Measurements from ENCODE around the gene PDE9A. TPM values are rescaled to one million over a fixed set of nuclear protein-coding genes. Genes with fewer than 3 reads are reported as not detected.
A peak's percentile ranks its signal among the peaks of the same experiment; 100 is the strongest.

The PDE9A gene
- polyA plus RNA-seq, 5 donors, result 19.2 to 25.1 (median 23.0) TPM

DNA sequence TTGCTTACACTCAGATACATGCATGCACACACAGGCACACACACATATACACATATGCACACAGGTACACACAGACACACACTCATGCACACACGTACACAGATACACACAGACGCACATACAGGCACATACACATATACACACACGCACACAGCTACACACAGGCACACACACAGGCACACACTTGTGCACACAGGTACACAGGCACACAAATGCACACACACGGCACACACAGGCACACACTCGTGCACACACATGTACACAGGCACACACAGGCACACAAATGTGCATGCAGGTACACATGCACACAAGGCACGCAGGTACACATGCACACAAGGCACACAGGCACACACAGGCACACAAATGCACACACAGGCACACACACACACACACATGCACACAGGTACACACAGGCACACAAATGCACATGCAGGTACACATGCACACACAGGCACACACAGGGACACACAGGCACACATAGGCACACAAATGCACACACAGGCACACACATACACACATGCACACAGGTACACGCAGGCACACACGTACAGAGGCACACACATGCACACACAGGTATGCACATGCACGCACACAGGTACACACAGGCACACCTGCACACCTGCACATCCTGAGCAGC is 115.9 kb downstream of the PDE9A start:
- no peak for DNase-seq

DNA sequence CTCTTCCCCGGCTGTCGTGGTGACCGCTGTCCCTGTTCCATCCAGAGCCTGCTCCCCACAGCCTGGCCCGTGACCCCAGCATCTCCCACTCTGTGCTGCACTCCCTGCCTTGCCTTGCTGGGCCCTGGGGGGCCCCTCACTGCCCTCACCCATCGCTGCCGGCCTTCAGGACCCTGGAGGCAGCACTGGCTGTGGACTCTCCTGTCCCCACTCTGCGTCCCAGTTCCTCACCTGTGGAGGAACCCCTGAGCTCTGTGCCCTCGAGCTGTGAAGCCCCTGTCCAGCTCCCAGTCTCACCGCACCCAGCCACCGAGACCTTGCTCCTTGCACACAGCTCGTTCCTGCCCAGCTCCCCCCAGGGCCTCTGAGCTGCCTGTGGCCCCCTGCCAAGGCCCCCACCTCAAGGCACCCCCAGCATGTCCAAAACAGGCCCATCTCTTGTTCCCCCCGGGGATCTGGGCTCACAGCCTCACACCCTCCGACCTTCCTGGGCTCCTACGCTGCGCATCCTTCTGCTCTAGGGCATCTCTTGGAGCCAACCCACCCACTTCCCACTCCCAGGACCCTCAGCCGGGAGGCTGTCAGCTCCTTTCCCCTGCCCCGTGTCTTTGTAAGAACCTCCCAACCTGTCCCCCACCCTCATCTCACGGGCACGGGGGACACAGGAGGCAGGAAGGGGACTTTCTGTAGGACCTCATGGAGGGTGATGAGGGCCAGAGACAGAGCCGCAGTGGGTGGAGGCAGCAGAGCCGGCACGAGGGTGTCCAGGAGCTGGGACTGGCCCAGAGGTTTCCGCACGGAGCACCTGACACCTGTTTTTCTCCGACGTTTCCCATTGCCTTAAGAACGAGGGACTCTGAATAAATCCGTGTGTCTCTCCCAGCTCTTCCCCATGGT is 116.6 kb downstream of the PDE9A start:
- no peak for DNase-seq

DNA sequence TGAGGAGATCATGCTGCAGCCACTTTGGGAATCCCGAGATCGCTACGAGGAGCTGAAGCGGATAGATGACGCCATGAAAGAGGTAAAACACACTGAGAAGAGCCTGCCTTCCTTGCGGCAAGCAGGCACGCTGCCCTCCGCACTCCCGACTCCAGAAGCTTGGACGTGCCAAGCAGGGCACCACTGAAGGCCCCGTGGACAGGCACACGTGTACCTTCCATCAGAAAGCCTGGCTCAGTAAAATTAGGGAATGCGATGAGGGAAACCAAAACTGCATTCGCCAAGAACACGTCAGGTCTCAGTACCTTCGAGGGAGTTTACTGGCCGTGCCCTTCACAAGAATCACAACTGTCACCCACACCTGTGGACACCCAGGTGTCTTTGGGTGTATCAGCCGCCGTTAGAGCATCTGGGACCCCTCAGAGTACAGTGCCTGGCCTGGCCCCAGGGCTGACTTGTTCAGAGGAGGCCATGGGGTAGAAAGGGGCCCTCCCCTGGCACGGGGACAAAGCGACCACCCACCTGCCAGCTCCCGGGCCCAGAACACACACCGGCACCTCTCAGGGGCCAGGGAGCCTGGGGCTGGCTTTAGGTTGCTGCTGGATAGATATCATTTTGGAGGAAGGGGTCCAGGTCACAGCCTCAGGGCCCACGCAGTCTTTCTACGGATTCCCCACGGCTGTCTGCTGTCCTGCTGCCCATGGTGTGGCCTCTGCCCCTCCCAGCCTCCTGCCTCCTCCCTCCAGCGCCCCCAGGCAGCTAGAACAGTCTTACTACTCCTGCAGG is 117.5 kb downstream of the PDE9A start:
- DNase-seq, result no peak

DNA sequence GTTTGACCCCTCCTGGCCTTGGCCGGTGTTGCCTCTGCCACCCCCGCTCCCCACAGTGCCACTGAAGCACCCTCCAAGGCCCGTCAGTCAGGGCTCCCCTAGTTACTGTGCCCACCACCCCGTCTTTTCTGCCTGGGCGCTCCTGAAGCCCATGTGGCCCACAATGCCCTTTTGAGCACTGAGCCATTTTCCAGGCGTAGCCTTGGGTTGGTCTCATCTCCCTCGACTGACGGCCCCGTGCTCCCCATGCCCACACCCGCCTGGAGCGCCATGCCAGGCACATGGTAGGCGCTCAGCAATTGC is 118.0 kb downstream of the PDE9A start:
- DNase-seq, result no peak

DNA sequence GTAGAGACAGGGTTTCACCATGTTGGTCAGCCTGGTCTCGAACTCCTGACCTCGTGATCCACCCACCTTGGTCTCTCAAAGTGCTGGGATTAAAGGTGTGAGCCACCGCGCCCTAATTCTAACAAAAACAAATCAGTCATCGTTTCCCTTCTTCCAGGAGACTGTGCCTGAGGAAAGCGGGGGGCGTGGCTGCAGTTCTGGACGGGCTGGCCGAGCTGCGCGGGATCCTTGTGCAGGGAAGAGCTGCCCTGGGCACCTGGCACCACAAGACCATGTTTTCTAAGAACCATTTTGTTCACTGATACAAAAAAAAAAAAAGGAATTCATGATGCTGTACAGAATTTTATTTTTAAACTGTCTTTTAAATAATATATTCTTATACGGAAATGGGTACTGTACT is 121.7 kb downstream of the PDE9A start:
- DNase-seq, result no peak

DNA sequence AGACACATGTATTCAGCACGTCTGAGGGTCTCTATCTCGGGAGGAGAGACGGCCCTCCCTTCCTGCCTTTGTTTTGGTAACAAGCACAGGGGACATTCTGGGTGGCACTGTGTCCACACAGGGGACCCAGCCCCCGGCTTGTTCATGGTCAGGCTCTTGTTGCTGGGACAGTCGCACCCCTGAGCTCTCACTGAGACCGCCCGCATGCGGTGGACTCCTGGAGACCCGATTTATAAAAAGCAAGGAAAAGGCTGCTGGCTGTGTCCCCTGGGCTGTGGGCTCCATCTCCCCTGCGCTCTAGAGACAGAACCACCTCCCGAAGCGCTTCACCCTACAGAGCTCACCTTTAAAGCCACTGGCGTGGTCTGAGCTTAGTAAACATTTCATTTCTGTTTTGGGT is 122.5 kb downstream of the PDE9A start:
- no peak for DNase-seq

DNA sequence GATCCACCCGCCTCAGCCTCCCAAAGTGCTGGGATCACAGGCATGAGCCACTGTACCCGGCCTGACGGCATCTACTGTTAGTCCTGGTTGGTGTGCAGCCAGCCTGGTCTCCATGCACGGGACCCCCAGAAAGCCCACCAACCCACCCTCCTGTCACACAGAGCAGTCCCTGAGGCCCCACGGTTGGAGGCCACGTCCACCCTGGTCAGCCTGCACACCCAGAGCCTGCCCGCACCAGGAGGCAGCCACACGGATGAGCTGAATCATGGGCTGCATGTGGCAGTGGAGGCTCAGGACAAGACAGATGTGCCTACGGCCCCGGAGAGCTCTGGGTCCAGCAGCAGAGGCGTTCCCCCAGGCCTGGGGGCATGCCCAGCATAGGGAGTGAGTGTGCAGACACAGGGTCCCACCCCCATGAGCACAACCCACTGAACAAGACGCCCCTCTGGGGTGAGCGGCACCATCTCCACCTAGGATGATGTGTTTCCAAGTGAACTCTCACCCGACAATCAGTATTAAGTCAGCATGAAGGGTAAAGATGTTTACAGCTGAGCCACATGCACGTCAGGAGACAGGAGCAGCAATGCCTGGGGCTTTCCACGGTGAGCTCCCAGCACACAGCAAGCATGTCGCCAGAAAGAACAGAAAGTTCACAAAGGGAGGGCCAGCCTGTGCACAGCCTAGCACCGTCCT is 123.8 kb downstream of the PDE9A start:
- no peak for DNase-seq

DNA sequence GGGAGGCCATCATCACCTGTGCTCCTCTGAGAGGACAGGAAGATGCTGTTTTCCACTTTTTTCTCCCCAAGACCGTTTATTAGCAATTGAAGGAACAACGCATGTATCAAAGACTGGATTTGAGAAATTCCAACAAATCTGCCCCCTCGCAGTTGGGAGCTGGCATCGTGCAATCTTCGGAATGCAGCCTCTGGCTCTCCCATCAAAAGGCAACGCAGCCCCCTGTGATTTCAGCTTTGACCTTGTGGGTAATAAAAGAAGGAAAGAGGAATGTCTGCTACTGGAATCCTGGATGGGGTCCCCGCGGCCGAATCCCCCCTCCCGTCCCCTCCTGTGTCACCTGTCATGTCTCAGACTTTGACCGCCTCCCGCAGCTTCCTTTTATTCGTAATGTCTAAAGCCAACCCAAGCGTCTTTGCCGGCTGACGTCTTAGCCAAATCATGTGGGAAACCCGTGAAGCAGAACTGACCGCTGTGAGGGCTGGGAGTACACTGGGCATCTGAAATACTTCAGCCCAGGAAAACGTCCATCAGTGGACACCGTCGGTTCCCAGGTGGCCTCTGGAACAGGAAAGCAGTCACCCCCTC is 124.4 kb downstream of the PDE9A start:
- DNase-seq, result no peak

DNA sequence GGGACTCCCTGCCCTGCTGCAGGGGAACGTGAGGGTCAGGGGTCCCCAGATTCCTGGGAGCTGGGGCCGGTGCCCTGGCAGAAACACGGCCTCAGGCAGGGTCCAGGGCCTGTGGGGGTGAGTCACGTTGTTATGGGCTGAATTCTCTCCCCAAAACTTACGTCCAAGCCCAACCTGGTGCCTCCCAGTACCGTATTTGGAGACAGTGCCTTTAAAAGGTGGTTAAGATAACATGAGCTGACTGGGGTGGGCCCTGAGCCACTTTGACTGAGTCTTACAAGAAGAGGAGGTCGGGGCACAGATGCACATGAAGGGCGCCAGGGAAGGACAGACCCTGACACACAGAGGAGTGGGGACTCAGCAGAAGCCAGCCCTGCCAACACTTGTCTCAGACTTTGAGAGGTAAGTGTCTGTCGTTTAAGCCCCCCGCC is 126.0 kb downstream of the PDE9A start:
- DNase-seq, result no peak

DNA sequence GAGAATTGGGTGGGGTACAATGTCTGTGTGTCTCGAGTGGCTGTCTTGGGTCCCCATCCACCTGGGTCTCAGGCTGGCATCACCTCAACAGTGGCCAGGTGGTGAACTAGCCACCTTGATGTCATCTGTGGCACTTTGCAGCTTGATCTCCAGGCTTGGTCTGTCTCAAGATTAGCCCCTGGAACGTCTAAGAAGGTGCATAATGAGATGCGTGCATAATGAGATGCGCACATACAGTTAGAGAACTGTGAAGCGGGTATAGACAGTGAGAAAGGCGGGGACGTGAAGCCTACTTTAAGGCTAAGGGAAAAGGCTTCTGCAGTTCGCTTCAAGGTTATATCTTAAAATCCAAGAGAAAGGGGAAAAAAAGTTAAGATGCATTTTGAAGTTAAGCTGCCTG is 127.2 kb downstream of the PDE9A start:
- DNase-seq, result no peak

DNA sequence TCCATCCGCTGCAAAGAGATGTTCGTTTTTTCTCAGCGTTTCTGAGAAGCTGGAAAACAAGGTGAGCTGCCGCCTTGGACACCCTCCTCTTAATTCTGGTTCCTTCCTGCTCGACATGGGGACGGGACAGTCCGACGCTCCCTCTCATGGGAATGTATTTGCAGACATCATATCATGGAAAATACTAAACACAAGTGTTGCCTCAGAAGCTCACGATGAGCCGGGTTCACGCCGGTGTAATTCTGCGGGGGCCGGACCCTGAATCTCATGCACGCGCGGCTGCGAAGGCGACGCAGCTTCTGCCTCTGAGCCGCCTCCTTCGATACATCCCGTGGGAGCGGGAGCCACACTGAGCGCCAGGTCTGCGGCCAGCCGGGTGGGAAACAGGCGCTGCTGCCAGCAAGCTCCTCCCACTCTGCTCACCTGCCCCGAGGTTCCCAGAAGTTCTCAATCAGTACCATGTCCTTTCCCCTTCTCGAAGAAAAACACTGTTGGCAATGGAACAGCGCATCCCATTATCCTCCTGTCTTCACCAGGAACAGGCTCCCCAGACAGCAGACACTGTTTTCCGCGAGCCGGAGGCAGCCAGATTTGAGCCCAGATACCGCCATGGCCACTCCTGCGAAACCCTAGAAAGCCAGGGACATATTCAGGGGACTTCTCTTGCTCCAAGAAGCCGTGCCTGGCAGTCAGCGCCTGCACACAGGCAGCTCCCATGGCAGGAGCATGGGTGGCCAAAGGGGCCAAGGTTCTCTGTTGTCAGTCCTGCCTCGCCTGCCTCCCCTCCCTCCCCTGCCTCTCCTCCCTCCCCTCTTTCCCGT is 127.9 kb downstream of the PDE9A start:
- peak; percentile 27 to 31 for DNase-seq

DNA sequence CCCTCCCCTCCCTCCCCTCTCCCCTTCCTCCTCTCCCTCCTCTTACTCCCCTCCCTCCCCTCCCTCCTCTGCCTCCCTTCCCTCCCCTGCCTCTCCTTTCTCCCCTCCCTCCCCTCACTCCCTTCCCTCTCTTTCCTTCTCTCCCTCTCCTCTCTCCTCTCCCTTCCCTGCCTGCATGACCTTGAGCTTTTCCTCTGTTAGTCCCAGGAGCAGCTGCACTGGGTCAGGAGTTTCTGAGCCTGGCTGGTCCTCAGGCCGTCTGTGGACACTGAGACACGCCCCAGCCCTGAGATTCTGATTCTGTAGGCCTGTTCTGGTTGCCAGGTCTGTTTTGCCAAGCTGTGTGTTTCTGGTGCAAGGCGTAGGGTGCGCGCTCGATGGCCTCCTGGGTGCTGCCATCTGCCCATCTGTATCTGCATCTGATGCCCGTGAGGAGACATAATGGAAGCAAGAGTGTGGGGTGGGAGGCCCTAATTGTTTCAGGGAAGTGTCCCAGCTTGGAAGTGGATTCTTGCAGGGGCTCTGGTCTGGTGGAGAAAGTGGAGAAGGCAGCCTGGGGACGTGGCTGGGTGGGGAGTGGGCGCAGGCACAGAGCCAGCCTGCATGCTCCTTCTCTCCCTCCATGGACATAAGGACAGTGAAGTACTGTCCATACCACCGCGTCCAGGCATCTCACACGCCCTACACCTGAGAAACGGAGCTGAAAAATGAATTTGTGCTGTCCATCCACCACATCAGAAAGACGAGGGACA is 128.7 kb downstream of the PDE9A start:
- DNase-seq, result no peak

DNA sequence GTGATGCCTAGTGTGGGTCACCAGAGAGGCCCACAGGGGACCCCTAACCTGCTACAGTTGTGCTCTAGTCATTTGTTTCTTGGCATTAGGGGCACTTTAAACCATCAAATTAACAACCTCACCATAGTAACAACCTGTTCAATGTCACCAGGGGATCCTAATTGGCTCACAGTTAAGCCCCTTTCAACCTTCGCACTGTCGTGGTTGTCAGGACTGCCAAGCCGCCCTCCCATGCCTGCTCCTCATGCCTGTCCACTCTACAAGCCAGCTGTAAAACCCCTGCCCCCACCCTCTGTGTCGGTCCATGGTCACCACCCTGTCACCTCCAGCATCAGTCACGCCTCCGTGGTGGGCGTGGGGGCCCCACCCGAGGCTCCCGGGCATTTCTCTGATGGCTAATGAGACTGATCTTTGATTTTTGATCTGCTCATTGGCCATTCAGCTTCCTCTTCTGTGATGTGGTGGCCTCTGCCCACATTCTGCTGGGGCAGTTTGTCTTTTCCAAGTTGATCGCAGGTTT is 129.4 kb downstream of the PDE9A start:
- DNase-seq, result no peak

DNA sequence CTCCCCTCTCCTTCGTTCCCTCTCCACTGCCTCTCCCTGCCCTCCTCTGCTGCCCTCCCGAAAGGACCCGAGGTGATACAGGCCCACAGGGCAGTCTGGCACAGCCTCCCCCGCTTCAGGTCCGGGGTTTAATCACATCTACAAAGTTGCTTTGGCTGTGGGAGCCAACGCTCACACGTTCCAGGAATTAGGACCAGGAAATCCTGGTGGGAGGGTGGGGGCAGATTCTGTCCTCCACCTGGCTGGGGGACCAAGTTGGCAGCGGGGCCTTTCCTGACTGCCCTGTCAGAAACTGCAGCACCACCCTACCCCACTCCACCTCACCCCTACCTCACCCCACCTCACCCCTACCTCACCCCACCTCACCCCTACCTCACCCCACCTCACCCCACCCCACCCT is 130.9 kb downstream of the PDE9A start:
- no peak for DNase-seq

DNA sequence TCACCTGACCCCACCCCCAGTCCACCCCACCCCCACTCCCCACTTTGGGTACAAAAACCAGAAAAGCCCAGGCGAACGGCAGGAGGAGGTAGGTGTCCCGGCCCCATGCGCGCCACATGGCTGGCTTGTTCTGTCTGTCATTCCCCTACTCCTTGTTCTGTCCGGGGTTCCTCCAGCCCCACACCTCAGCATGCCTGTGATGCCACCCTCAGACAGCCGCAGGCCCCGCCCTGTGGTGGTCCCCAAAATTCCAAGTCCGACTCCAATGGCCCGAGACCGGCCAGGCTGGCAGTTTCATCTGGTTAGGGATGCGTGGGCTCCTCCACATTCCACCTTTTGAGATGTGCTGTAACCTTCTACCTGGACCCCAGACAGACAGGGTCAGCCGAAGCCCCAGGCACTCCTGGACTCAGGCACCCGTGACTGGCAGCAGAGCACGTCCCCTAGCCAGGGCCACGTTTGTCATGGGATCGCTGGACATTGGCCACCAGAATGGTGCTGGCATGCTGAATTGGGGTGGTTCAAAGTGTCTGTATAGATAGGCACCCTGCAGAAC is 131.6 kb downstream of the PDE9A start:
- no peak for DNase-seq

DNA sequence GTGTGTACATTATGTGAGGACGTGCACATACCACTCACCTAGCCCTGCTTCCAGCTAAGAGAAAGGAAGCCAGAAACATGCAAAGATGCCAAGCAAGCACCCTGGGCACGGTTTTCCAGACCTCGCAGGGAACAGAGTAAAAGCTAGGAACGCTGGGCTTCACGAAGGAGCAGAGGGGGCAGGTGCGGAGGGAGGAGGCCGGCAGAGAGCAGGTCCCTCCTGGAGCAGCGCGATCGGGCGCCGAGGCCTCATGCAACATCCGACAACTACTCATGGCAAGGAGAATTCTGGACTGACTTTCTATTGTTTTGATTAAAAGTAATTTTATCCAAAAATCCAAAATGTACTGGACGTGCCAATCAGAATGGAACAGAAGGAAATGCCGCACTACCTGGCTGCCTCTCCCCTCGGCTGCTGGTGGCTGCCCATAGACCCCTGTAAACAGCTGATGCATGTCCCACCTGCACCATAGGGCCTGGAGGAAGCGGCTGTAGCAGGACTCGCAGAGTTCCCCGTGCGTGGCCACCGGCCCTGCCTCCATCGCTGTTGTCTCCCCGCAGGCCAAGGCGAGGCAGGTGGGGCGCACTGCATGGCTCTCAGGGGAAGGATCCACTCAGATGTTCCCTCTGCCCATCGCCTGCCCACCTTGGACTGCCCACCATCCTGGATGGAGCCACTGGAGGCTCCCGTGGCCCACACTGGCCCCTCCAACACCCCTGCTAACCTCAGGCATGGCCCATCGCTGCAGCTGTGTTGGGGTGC is 132.4 kb downstream of the PDE9A start:
- no peak for DNase-seq

DNA sequence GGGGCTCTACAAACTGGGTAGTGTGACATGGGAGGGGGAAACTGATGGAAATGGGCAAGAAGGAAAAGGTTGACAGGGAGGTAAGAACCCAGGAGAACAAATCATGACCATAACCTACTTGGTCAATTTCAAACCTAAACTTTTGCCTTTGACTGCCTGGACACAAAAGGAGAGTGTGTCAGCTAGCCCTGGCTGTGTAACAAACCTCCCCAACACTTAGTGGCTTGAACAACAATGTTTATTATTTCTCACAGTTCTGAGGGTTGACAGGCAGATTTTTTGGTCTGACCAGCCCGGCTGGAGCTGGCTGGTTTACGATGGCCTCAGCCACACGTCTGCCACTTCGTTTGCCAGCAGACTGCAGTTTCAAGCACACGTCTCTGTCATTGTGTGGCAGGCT is 133.5 kb downstream of the PDE9A start:
- DNase-seq, result no peak

DNA sequence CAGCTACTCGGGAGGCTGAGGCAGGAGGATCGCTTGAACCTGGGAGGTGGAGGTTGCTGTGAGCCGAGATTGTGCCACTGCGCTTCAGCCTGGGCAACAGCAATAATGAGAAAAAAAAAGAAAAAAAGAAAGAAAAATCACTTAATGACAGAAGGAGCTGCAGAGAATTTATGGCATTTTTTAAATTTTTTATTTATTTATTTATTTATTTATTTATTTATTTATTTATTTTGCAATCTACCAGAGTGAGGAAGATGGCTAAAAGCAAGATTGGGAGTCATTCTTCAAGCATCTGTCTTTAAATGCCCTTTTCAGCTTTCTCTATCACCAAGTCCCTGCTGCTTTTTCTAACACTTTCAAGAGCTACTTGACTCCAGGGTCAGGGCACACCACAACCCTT is 134.2 kb downstream of the PDE9A start:
- no peak for DNase-seq
